Mesenchymal stem cell (in vitro differentiated cells and primary cell): ENCODE measurements around the gene MTOR. TPM values are rescaled to one million over a fixed set of nuclear protein-coding genes. Genes with fewer than 3 reads are reported as not detected.

Experiments
- DNase-seq: peaks from one replicate; pipeline ENCODE4 v3.0.0-alpha.2; 2013
- H2AFZ ChIP-seq: one replicate; pipeline ENCODE4 v1.6.1; 2013; ENCODE audit warnings: low read depth, mild to moderate bottlenecking, control low read depth, inconsistent platforms, low read length, moderate library complexity
- H2AK5ac ChIP-seq: 2 replicates; pipeline ENCODE4 v1.6.1; 2013; ENCODE audit warnings: low read length, moderate library complexity, mild to moderate bottlenecking, inconsistent platforms; ENCODE audit not compliant: severe bottlenecking
- H2BK120ac ChIP-seq: one replicate; pipeline ENCODE4 v1.6.1; 2013; ENCODE audit warnings: low read depth, mild to moderate bottlenecking, inconsistent platforms, low read length, moderate library complexity
- H2BK12ac ChIP-seq, 2 experiments: one replicate each; pipeline ENCODE4 v1.6.1; 2013; ENCODE audit warnings: inconsistent platforms in 2 of 2, low read length in 2 of 2, mild to moderate bottlenecking in 2 of 2, moderate library complexity in 2 of 2, control low read depth in 1 of 2
- H2BK15ac ChIP-seq: one replicate; pipeline ENCODE4 v1.6.1; 2013; ENCODE audit warnings: mild to moderate bottlenecking, low read depth, inconsistent platforms; ENCODE audit not compliant: poor library complexity, severe bottlenecking
- H2BK5ac ChIP-seq: 2 replicates; pipeline ENCODE4 v1.6.1; 2013; ENCODE audit warnings: low read depth, mild to moderate bottlenecking, low read length, control low read depth, inconsistent platforms; ENCODE audit not compliant: poor library complexity, severe bottlenecking
- H3K14ac ChIP-seq, 2 experiments: one replicate each; pipeline ENCODE4 v1.6.1; 2013; ENCODE audit warnings: inconsistent platforms in 2 of 2, low read length in 2 of 2, control low read depth in 1 of 2, mild to moderate bottlenecking in 1 of 2, moderate library complexity in 1 of 2
- H3K18ac ChIP-seq, 2 experiments: one replicate each; pipeline ENCODE4 v1.6.1; 2013; ENCODE audit warnings: inconsistent platforms in 2 of 2, low read length in 2 of 2, control low read depth in 1 of 2, low read depth in 1 of 2, mild to moderate bottlenecking in 1 of 2
- H3K23ac ChIP-seq, 2 experiments: one replicate each; pipeline ENCODE4 v1.6.1; 2013; ENCODE audit warnings: inconsistent platforms in 2 of 2, low read length in 2 of 2, mild to moderate bottlenecking in 2 of 2, moderate library complexity in 2 of 2, control low read depth in 1 of 2
- H3K27ac ChIP-seq: 2 replicates; pipeline ENCODE4 v1.5.1; 2013; ENCODE audit warnings: mild to moderate bottlenecking, moderate library complexity, low read length, control low read depth, inconsistent platforms; ENCODE audit not compliant: poor library complexity, severe bottlenecking
- H3K27me3 ChIP-seq, 2 experiments: 2 replicates each; pipeline versions ENCODE4 v1.6.1 to v1.7.0; 2013; ENCODE audit warnings: low read length in 2 of 2, mild to moderate bottlenecking in 2 of 2, moderate library complexity in 2 of 2, control low read depth in 1 of 2, inconsistent platforms in 1 of 2; ENCODE audit not compliant: control insufficient read depth in 1 of 2, insufficient read depth in 1 of 2
- H3K36me3 ChIP-seq, 2 experiments: 2 replicates each; pipeline versions ENCODE4 v1.6.1 to v1.7.0; 2013; ENCODE audit warnings: low read length in 2 of 2, control low read depth in 1 of 2, inconsistent platforms in 1 of 2, low read depth in 1 of 2, mild to moderate bottlenecking in 1 of 2; ENCODE audit not compliant: insufficient read depth in 2 of 2, control insufficient read depth in 1 of 2
- H3K4ac ChIP-seq, 2 experiments: one replicate each; pipeline ENCODE4 v1.6.1; 2013; ENCODE audit warnings: inconsistent platforms in 2 of 2, low read length in 2 of 2, mild to moderate bottlenecking in 2 of 2, moderate library complexity in 2 of 2, control low read depth in 1 of 2, low read depth in 1 of 2
- H3K4me1 ChIP-seq: 2 replicates; pipeline ENCODE4 v1.6.1; 2013; ENCODE audit warnings: low read depth, low read length, control low read depth; ENCODE audit not compliant: control insufficient read depth, insufficient read depth
- H3K4me2 ChIP-seq: 2 replicates; pipeline ENCODE4 v1.6.1; 2013; ENCODE audit warnings: low read length, mild to moderate bottlenecking, inconsistent platforms; ENCODE audit not compliant: poor library complexity, severe bottlenecking
- H3K4me3 ChIP-seq, 2 experiments: 2 replicates each; pipeline versions ENCODE4 v1.5.1 to v1.7.0; 2013; ENCODE audit warnings: low read length in 2 of 2, mild to moderate bottlenecking in 2 of 2, control low read depth in 1 of 2, low read depth in 1 of 2; ENCODE audit not compliant: insufficient read depth in 1 of 2
- H3K79me1 ChIP-seq: replicated peaks from 2 replicates; pipeline ENCODE4 v1.6.1; 2013; ENCODE audit warnings: mild to moderate bottlenecking, control low read depth, low read length, inconsistent platforms; ENCODE audit not compliant: poor library complexity, severe bottlenecking
- H3K9ac ChIP-seq: 2 replicates; pipeline ENCODE4 v1.7.0; 2013; ENCODE audit warnings: mild to moderate bottlenecking, low read length, moderate library complexity
- H3K9me3 ChIP-seq: 2 replicates; pipeline ENCODE4 v1.7.0; 2013; ENCODE audit warnings: mild to moderate bottlenecking, low read length; ENCODE audit not compliant: control insufficient read depth
- H4K8ac ChIP-seq: one replicate; pipeline ENCODE4 v1.6.1; 2013; ENCODE audit warnings: inconsistent platforms, mild to moderate bottlenecking, low read length, moderate library complexity
- H4K91ac ChIP-seq: one replicate; pipeline ENCODE4 v1.6.1; 2013; ENCODE audit warnings: mild to moderate bottlenecking, low read length, inconsistent platforms
- WGBS: methylation state at CpG from one replicate; pipeline ENCODE4 v1.1.7; 2013; ENCODE audit warnings: mixed read lengths; 5-methylcytosine and 5-hydroxymethylcytosine counted together
- small RNA-seq: library from polyadenylated mRNA; stranded (forward); fragments of <200 nt; extraction: miRNeasy Mini kit (QIAGEN cat#:217004); gene quantifications from one replicate; pipeline ENCODE3, GENCODE V24; 2013; ENCODE audit warnings: low read depth

MTOR gene

GRCh38 chr1:11058026-11058425, 204.3 kb downstream of the MTOR start:
- H2AFZ ChIP-seq, result no peak overlapping the region

GRCh38 chr1:11057477-11057876, 204.9 kb downstream of the MTOR start:
- no peak overlapping the region for H2BK120ac ChIP-seq
- H3K14ac ChIP-seq, result no peak overlapping the region
- H3K9ac ChIP-seq, result no peak overlapping the region
- H3K4me2 ChIP-seq, result no peak overlapping the region
- no peak overlapping the region for H2AFZ ChIP-seq
- H3K79me1 ChIP-seq, result peaks cover 29% of the 10 kb centered on the region
- H2BK15ac ChIP-seq, result no peak overlapping the region
- no peak overlapping the region for H2BK12ac ChIP-seq
- no peak overlapping the region for H3K4me3 ChIP-seq
- 96% methylated on average over 6 of the region's 8 CpGs for WGBS
- H3K4me1 ChIP-seq, result peaks cover 14% of the 10 kb centered on the region
- H2BK5ac ChIP-seq, result no peak overlapping the region
- no peak for DNase-seq
- no peak overlapping the region for H3K27ac ChIP-seq
- no peak overlapping the region for H2AK5ac ChIP-seq
- H3K27me3 ChIP-seq, result peaks cover 0 to 3% of the 10 kb centered on the region in 2 experiments
- H3K36me3 ChIP-seq, result peaks cover 30 to 64% of the 10 kb centered on the region in 2 experiments
- H3K18ac ChIP-seq, result no peak overlapping the region
- H3K23ac ChIP-seq, result no peak overlapping the region
- H3K9me3 ChIP-seq, result no peaks in the 10 kb centered on the region
- H3K4ac ChIP-seq, result no peak overlapping the region
- no peak overlapping the region for H4K8ac ChIP-seq
- no peak overlapping the region for H4K91ac ChIP-seq

More at GRCh38 chr1:11058026-11058425, 204.3 kb downstream of the MTOR start:
- no peak overlapping the region for H3K18ac ChIP-seq
- no peaks in the 10 kb centered on the region for H3K9me3 ChIP-seq
- no peak overlapping the region for H3K23ac ChIP-seq
- no peaks in the 10 kb centered on the region for H3K27me3 ChIP-seq
- H2BK120ac ChIP-seq, result no peak overlapping the region
- H3K4ac ChIP-seq, result no peak overlapping the region
- H3K9ac ChIP-seq, result no peak overlapping the region
- H2BK12ac ChIP-seq, result no peak overlapping the region
- no peak overlapping the region for H4K91ac ChIP-seq
- no peak overlapping the region for H3K14ac ChIP-seq
- no peak overlapping the region for H3K27ac ChIP-seq
- H4K8ac ChIP-seq, result no peak overlapping the region
- H3K4me1 ChIP-seq, result peaks cover 14% of the 10 kb centered on the region
- WGBS, result 97% methylated on average over 14 of the region's 14 CpGs
- no peak overlapping the region for H2BK5ac ChIP-seq
- no peak overlapping the region for H3K4me2 ChIP-seq
- DNase-seq, result no peak
- H3K4me3 ChIP-seq, result no peak overlapping the region
- H2BK15ac ChIP-seq, result no peak overlapping the region
- H3K36me3 ChIP-seq, result peaks cover 30 to 63% of the 10 kb centered on the region in 2 experiments
- peaks cover 29% of the 10 kb centered on the region for H3K79me1 ChIP-seq
- H2AK5ac ChIP-seq, result no peak overlapping the region

Small RNA genes lying within 50 kb of the gene (small RNA-seq; reads per million reads assigned to genes)
- gene RNU6-291P (not detected), gene RNU6-537P (not detected), gene RPL39P6 (not detected)
